ENCODE data around the gene NXPE1.

NXPE1 gene

GRCh38 chr11:114562166-114562916, 2.7 kb upstream of the NXPE1 start:
- no peak for DNase-seq

- no peak for DNase-seq
Observed at GRCh38 chr11:114556135-114556534, 3.5 kb downstream of the NXPE1 start.

- DNase-seq, result no peak
Observed at GRCh38 chr11:114553642-114554041, 6.0 kb downstream of the NXPE1 start.

- no peak for DNase-seq
Observed at GRCh38 chr11:114551060-114551459, 8.6 kb downstream of the NXPE1 start.

GRCh38 chr11:114525682-114526081, 34.0 kb downstream of the NXPE1 start:
- no peak for DNase-seq

- DNase-seq, result no peak
Observed at GRCh38 chr11:114524122-114524521, 35.6 kb downstream of the NXPE1 start.

- DNase-seq, result no peak
Observed at GRCh38 chr11:114522818-114523217, 36.9 kb downstream of the NXPE1 start.

- no peak for DNase-seq
Observed at GRCh38 chr11:114511538-114511937, 48.1 kb downstream of the NXPE1 start.

- no peak for DNase-seq
Observed at GRCh38 chr11:114511079-114511478, 48.6 kb downstream of the NXPE1 start.

- no peak for DNase-seq
Observed at GRCh38 chr11:114501901-114502300, 57.8 kb downstream of the NXPE1 start.

GRCh38 chr11:114499756-114500155, 59.9 kb downstream of the NXPE1 start:
- no peak for DNase-seq

- DNase-seq, result no peak
Observed at GRCh38 chr11:114496915-114497314, 62.8 kb downstream of the NXPE1 start.

- no peak for DNase-seq
Observed at GRCh38 chr11:114483929-114484328, 75.8 kb downstream of the NXPE1 start.

GRCh38 chr11:114482114-114482513, 77.6 kb downstream of the NXPE1 start:
- no peak for DNase-seq

GRCh38 chr11:114479331-114479730, 80.3 kb downstream of the NXPE1 start:
- no peak for DNase-seq

GRCh38 chr11:114478768-114479167, 80.9 kb downstream of the NXPE1 start:
- DNase-seq, result no peak

GRCh38 chr11:114478001-114478410, 81.7 kb downstream of the NXPE1 start:
- DNase-seq, result no peak

- no peak for DNase-seq
Observed at GRCh38 chr11:114472661-114473060, 87.0 kb downstream of the NXPE1 start.
